VCaP (cell line): ENCODE results near the gene TSHZ1.

ENCODE experiments used
- H3K27ac ChIP-seq: fragments of 450-650 bp; 2 replicates; pipeline ENCODE4 v1.5.1; 2017
- TF ChIP-seq, protein P1 (sequence below): fragments of 450-650 bp; conservative IDR thresholded peaks from 2 replicates; pipeline ENCODE4 v1.5.1; 2017; ENCODE audit warnings: mild to moderate bottlenecking, moderate library complexity

Gene TSHZ1

DNA sequence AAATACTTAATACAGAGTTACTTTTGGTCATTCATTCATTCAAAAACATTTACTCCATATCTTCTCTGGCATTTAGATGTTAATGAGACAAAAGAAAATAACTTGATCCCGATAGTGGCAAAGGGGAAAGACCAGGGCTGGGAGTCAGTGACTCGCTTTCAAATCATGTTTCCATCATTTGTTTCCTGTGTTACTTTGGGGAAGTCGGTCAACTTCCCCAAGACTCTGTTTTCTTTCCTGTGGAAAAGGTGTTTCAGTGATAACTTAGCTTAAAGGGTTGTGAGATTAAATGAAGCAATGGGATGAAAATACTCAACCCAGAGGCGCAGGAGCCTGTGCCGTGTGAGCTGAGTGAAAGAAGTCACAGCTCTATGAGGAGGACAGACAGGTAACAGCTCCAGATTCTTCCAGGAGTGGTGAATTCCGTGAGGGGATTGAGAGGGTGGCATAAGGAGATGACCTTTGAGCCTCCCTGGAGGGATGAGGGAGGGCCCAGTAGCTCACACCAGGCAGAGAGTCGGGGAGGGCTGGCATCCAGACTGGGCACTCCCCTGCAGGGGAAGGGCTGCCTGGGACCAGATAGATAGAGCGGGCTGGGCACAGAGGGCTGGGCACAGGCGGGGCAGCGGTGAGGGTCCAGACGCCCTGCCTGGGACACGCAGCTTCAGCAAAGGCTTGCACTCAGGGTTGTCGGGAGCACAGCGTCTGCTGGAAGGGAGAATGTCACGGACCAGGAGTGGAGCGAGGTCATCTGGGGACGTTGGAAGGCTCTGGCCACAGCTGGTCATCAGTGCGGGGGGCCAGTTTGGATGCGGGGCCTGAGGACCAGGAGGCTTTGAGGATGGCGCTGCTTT, 70.1 kb downstream of the TSHZ1 start:
- H3K27ac ChIP-seq, result no peak overlapping the region
- TF ChIP-seq, protein P1, sequence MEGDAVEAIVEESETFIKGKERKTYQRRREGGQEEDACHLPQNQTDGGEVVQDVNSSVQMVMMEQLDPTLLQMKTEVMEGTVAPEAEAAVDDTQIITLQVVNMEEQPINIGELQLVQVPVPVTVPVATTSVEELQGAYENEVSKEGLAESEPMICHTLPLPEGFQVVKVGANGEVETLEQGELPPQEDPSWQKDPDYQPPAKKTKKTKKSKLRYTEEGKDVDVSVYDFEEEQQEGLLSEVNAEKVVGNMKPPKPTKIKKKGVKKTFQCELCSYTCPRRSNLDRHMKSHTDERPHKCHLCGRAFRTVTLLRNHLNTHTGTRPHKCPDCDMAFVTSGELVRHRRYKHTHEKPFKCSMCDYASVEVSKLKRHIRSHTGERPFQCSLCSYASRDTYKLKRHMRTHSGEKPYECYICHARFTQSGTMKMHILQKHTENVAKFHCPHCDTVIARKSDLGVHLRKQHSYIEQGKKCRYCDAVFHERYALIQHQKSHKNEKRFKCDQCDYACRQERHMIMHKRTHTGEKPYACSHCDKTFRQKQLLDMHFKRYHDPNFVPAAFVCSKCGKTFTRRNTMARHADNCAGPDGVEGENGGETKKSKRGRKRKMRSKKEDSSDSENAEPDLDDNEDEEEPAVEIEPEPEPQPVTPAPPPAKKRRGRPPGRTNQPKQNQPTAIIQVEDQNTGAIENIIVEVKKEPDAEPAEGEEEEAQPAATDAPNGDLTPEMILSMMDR, result no peak

DNA sequence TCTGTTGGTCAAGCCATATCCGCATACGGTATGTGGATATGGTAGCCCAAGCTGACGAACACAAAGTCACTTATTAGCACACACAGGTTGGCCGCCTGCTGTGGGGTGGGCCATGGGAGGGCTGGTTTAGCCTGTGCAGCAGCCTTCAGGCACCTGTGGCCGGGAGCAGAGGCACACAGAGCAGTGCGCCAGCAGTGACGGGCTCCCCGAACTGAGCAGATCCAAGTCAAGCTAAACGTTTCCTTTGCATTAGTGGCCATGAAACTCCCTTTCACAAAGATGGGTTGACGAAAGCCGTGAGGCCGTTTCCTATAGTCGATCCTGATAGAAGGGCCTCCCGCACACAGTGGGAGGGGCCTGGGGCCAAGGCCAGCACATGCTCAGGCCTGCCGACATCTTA, 72.1 kb downstream of the TSHZ1 start:
- H3K27ac ChIP-seq, result no peak overlapping the region
- TF ChIP-seq, protein P1, result no peak

DNA sequence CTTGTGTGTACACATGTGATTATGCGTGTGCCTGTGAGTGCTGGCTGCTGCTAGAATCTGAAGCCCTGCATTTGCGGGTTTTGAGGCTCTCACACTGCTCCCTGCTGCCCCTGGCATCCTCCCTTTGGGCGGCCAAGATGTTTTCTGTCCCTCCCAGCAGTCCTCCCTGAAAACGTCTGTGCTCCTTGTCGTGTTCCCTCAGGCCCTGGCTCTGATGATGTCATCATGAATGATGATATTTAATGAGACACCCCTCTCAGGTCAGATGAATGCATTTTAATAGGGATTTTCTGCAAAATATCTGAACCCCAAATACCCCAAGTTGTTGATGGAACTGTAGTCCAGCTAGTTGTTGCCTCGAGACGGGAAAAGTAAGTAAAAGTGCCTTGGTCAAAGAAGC, 73.1 kb downstream of the TSHZ1 start:
- H3K27ac ChIP-seq, result no peak overlapping the region

DNA sequence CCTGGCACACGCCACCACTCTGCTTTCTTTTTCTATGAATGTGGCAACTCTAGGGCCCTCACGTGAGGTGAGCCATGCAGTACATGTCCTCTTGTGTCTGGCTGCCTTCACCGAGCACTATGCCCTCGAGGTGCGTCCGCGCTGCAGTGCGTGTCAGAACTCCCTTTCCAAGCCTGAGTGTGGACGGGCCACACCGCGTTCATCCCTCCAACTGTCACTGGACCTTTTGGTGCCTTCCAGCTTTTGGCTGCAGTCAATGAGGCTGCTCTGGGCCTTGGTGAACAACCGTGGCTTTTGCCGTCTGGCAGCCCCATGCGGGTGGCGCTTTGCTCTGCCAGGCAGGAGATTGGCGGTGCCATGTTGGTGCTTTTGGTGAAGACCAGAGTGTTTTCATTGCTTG, 74.0 kb downstream of the TSHZ1 start:
- no peak overlapping the region for H3K27ac ChIP-seq
- TF ChIP-seq, protein P1, result no peak

More for the DNA sequence above, 73.1 kb downstream of the TSHZ1 start:
- TF ChIP-seq, protein P1, result no peak

DNA sequence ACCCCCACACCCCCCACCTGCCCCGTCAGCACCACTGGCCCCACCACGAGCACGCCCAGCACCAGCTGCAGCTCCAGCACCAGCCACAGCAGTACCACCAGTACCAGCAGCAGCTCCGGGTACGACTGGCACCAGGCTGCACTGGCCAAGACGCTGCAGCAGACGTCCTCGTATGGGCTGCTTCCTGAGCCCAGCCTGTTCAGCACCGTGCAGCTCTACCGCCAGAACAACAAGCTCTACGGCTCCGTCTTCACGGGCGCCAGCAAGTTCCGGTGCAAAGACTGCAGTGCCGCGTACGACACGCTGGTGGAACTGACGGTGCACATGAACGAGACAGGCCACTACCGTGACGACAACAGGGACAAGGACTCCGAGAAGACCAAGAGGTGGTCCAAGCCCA, 75.3 kb downstream of the TSHZ1 start:
- TF ChIP-seq, protein P1, result no peak
- no peak overlapping the region for H3K27ac ChIP-seq

DNA sequence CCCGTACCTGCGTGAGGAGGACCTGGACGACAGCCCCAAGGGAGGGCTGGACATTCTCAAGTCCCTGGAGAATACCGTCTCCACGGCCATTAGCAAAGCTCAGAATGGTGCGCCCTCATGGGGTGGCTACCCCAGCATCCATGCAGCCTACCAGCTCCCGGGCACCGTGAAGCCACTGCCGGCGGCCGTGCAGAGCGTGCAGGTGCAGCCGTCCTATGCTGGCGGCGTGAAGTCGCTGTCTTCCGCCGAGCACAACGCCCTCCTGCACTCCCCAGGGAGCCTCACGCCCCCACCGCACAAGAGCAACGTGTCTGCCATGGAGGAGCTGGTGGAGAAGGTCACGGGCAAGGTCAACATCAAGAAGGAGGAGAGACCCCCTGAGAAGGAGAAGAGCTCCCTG, 76.4 kb downstream of the TSHZ1 start:
- H3K27ac ChIP-seq, result no peak overlapping the region
- TF ChIP-seq, protein P1, result no peak

DNA sequence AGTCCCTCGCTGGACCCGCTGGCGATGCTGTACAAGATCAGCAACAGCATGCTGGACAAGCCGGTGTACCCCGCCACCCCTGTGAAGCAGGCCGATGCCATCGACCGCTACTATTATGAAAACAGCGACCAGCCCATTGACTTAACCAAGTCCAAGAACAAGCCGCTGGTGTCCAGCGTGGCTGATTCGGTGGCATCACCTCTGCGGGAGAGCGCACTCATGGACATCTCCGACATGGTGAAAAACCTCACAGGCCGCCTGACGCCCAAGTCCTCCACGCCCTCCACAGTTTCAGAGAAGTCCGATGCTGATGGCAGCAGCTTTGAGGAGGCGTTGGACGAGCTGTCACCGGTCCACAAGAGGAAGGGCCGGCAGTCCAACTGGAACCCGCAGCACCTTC, 77.1 kb downstream of the TSHZ1 start:
- TF ChIP-seq, protein P1, result no peak
- no peak overlapping the region for H3K27ac ChIP-seq
